T-helper 2 cell treated with Interferon-gamma antibody and Interleukin-4, amounts not matched to agents 100 ng/mL and 5 ng/mL, for 36 hours (primary cell): ENCODE results near the gene PLPPR1. TPM values are rescaled to one million over a fixed set of nuclear protein-coding genes. Genes with fewer than 3 reads are reported as not detected.
"Not testable (repeated sequence)": the region's sequence is repeated elsewhere in the genome, so short reads cannot be mapped to it uniquely, and the experiment has no call there.

Source experiments
- intact Hi-C: fragments of 100-400 bp; cut with micrococcal nuclease; formaldehyde crosslinking; loops from one replicate; pipeline ENCODE4 v1.15.1; 2023
- total RNA-seq: library from RNA; stranded (reverse); gene quantifications from 2 replicates; pipeline ENCODE4 v1.2.3, GENCODE V29; 2022

Gene PLPPR1
- total RNA-seq, 1 donor from 2014 or later, result not detected

GRCh38 chr9:101274971-101275768 lies 246.6 kb downstream of the PLPPR1 start:
- intact Hi-C loops, result no loop called here

- intact Hi-C loops, result no loop called here
Observed at GRCh38 chr9:101275769-101276250, 247.3 kb downstream of the PLPPR1 start.

GRCh38 chr9:101291043-101291442 lies 262.5 kb downstream of the PLPPR1 start:
- intact Hi-C loops, result not testable (repeated sequence)

GRCh38 chr9:101299901-101300300 lies 271.4 kb downstream of the PLPPR1 start:
- intact Hi-C loops, result no loop called here

- intact Hi-C loops, result no loop called here
Observed at GRCh38 chr9:101307051-101307450, 278.5 kb downstream of the PLPPR1 start.

- intact Hi-C loops, result no loop called here
Observed at GRCh38 chr9:101307524-101308213, 279.1 kb downstream of the PLPPR1 start.

- intact Hi-C loops, result no loop called here
Observed at GRCh38 chr9:101309139-101309538, 280.6 kb downstream of the PLPPR1 start.

- intact Hi-C loops, result loop anchor here (1.0 kb wide), 2 partner anchors 192 to 597 kb away; no protein-coding TSS in a partner anchor
Observed at GRCh38 chr9:101311191-101311590, 282.7 kb downstream of the PLPPR1 start.

GRCh38 chr9:101311758-101312420 lies 283.4 kb downstream of the PLPPR1 start:
- intact Hi-C loops, result loop anchor here (1.0 kb wide), 2 partner anchors 193 to 598 kb away; no protein-coding TSS in a partner anchor

- intact Hi-C loops, result no loop called here
Observed at GRCh38 chr9:101312661-101313060, 284.1 kb downstream of the PLPPR1 start.

GRCh38 chr9:101315112-101315450 lies 286.6 kb downstream of the PLPPR1 start:
- intact Hi-C loops, result no loop called here

GRCh38 chr9:101317735-101318134 lies 289.2 kb downstream of the PLPPR1 start:
- intact Hi-C loops, result no loop called here

- intact Hi-C loops, result no loop called here
Observed at GRCh38 chr9:101323129-101323528, 294.6 kb downstream of the PLPPR1 start.

GRCh38 chr9:101324245-101324804 lies 295.8 kb downstream of the PLPPR1 start:
- intact Hi-C loops, result no loop called here

GRCh38 chr9:101325053-101325452 lies 296.5 kb downstream of the PLPPR1 start:
- intact Hi-C loops, result no loop called here

GRCh38 chr9:101326035-101326434 lies 297.5 kb downstream of the PLPPR1 start:
- intact Hi-C loops, result no loop called here

GRCh38 chr9:101326501-101326900 lies 298.0 kb downstream of the PLPPR1 start:
- intact Hi-C loops, result no loop called here

GRCh38 chr9:101327422-101327909 lies 298.9 kb downstream of the PLPPR1 start:
- intact Hi-C loops, result not testable (repeated sequence)

- intact Hi-C loops, result no loop called here
Observed at GRCh38 chr9:101332362-101332761, 303.8 kb downstream of the PLPPR1 start.

- intact Hi-C loops, result no loop called here
Observed at GRCh38 chr9:101333490-101333889, 305.0 kb downstream of the PLPPR1 start.

GRCh38 chr9:101333926-101334702 lies 305.6 kb downstream of the PLPPR1 start:
- intact Hi-C loops, result no loop called here
